Right kidney (tissue), 1 donor: ENCODE data around the gene GPR42.
"Not testable (repeated sequence)": the region's sequence is repeated elsewhere in the genome, so short reads cannot be mapped to it uniquely, and the experiment has no call there.

Experiments
- DNase-seq: peaks from one replicate; pipeline ENCODE4 v3.0.0-alpha.2; 2016

GPR42 gene

DNA sequence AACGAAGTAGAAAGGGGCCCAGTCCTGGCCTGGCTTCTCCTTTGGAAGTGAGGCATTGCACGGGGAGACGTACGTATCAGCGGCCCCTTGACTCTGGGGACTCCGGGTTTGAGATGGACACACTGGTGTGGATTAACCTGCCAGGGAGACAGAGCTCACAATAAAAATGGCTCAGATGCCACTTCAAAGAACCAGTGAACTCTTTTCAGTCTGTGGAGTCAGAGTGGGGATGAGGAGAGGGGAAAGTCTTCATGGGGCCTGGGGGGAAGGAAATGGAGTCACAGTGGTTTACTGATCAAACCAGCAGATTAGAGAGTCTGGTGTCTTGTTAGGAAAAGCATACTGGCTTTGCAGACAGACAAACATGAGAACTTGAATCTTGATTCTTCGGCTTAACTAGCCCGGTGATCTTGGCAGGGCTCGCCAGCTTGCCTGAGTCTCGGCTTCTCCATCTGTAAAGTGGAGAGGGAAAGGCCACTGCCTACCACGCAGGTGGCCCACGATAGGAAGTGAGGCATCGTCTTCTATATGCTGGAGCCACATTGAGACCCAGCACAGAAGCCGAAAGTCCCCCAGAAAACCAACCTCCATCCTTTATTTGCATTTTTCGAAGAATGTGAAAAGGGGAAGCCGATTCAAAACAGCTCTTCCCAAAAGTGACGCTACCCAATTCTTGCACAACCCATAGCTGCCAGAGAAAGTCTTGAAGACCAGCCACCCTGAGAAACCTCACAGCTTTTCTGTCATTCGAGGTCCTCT, 23.5 kb upstream of the GPR42 start, which contains the start of gene FFAR1:
FFAR1 (plus strand) TSS at position 732 of the 759 bp plus-strand sequence. CDS start 3,650 bp downstream, outside the sequence.
- no peak for DNase-seq

DNA sequence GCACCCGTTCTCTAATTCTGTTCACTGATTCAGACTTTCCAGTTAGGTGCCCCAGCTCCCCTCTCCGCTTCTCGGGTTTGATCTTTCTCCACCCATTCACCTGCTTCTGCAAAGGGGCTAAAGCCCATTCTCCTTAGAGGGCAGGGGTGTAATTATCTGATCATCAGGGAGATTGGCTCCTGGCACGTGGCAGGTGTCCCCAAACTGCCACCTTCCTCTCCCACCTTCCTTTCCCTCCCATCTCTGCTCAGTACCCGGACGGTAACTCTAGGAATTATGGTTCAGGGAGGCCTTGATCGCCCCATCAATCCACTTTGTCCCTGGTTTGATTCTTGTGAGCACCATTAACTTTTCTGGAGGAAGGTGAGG, 23.0 kb upstream of the GPR42 start:
- no peak for DNase-seq

DNA sequence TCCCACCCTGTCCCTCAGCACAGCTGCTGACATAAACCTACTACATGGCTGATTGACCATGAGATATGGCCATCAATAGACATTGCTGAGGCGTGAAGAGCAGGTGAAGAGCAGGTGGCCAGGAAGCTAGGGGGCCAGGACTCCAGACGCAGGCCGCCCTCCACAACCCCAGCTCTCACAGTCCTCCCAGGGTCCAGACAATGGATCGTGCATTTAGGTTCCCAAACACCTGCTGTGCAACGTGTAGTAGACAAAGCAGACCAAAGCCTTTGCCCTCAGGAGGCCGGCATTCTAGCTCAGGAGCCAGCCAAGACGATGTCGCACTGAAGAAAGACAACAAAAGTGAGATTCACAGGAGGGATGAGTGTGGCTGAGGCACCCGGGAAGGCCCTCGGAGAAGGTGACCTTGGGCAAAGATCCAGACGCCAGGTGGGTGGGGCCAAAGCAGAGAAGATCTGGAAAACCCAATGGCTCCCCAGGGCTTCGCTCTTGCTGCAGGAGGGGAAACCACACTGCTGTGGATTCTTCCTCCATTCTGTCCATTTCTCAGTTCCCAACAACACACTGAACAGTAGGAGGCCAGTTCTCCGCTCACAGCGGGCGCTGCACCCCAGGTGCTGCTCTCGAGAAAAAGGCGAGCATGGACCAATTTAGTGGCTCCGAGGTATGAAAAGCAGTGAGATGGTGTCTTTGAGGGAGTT, 21.8 kb upstream of the GPR42 start:
- DNase-seq = no peak

DNA sequence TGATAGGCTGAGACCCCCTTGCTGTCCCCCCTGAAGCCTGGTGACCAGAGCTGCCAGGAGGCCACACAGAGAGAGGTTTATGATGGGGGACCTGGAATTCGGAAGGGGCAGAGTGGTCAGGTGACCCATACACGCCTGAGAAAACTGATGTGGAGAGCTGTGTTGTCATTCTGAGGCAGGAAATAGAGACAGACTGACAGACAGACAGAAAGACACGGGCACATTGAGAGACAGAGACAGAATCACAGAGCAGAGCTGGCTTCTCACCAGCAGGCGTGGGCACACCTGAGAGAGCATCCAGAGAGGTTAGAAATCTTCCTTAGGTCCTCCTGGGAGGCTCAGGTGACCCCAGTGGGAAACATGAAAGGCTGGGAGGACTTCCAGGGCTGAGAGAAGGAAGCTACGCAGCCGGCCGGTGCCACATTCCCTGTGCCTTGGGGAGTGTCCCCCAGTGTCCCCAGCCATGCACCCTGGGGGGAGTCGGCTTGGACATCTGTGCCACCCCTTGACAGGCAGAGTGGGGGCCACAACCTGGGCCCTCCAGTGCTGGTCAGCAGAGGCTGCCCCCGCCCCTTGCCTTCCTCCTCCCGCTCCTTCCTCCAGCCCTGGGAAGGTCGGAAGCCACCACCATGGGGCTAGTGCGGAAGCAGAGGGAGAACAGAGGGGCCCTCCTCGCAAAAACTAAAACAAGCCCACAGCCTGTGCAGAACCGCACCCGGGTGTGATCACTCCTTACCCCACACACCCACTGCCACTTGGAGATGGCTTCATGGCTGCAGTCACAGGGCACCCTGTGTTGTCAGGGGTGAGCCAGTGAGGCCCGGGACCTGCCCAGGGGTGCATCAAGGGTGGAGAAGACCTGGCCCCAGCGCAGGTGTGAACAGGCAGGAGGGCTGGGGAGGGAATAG, 21.0 kb upstream of the GPR42 start:
- peak; percentile 37 for DNase-seq

DNA sequence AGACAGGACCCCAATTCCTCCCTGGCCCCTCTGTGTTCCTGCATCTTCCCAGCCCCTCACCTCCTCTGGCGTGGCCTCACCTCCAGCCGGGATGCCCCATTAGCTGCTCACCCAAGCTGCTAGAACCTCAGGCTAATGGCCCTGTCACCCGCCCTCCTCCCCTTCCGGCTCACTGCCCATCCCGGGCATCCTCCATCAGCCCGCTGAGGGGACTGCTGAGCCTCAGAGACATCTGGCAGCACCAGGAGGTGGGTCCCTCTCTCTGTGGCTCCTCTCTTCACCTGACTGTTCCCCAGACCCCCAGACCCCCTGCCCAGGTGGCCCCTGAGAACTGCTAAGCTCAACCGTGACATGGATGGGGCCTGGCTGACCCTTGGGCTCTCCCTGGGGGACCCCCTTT, 20.3 kb upstream of the GPR42 start:
- DNase-seq = peak; percentile 36

DNA sequence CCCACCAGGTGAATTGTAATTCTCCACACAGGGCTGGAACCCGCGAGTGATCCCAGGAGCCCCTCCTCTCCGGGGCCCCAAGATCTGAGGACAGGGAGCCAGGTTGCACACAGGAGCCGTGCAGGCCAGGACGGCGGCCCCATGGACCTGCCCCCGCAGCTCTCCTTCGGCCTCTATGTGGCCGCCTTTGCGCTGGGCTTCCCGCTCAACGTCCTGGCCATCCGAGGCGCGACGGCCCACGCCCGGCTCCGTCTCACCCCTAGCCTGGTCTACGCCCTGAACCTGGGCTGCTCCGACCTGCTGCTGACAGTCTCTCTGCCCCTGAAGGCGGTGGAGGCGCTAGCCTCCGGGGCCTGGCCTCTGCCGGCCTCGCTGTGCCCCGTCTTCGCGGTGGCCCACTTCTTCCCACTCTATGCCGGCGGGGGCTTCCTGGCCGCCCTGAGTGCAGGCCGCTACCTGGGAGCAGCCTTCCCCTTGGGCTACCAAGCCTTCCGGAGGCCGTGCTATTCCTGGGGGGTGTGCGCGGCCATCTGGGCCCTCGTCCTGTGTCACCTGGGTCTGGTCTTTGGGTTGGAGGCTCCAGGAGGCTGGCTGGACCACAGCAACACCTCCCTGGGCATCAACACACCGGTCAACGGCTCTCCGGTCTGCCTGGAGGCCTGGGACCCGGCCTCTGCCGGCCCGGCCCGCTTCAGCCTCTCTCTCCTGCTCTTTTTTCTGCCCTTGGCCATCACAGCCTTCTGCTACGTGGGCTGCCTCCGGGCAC, 19.3 kb upstream of the GPR42 start:
- no peak for DNase-seq

DNA sequence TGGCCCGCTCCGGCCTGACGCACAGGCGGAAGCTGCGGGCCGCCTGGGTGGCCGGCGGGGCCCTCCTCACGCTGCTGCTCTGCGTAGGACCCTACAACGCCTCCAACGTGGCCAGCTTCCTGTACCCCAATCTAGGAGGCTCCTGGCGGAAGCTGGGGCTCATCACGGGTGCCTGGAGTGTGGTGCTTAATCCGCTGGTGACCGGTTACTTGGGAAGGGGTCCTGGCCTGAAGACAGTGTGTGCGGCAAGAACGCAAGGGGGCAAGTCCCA, 18.8 kb upstream of the GPR42 start:
- no peak for DNase-seq

DNA sequence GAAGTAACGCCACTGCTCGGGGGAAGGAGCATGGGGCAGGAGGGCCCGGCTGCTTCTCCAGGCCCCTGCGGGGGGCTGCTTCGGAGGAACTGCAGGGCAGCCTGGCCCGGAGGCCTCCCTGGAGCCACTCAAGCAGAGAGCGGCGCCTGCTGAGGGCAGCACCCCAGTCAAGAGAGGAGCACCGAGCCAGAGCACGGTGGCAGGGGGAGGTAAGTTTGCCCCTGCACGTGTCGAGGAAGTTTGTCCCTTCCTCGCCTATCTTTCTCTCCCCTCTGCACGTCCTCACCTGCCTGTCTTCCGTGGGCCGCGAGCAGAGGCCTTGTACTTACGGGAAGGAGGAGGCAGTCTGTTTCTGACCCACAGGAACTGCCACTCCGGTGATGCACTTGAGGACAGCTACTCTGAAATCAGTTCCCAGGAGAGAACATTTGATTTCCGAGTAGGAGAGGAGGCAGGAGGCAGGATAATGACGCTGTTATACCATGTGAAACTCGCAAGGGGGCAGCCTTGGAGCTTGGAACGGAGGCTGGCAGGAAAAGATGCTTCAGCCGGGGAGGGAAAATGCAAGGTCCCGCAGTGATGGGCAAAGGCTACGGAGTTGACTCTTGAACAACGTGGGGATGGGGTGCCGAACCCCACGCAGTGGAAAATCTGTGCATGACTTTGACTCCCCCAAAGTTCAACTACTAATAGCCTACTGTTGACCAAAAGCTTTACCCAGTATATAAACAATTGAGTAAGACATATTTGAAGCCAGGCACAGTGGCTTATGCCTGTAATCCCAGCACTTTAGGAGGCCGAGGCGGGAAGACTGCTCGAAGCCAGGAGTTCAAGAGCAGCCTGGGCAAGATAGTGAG, 18.2 kb upstream of the GPR42 start:
- DNase-seq = peak; percentile 69

DNA sequence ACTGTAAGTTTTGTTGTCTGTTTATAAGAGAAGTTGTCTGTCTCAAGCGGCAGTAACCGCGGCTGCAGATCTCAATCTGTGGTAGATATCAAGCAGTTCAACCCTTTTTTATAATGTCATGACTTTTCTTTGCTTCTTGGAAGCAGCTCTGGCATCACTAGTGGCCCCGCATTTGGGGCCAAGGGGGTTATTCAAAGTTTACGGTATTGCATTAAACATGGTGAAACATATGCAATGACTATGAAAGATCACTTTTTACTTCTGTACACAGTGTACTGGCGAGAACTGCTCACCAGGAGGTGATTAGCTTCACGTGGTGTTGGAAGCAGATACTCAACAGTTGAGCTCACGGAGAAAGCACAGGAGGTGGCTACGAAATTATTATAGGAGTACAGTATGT, 17.2 kb upstream of the GPR42 start:
- DNase-seq = no peak

DNA sequence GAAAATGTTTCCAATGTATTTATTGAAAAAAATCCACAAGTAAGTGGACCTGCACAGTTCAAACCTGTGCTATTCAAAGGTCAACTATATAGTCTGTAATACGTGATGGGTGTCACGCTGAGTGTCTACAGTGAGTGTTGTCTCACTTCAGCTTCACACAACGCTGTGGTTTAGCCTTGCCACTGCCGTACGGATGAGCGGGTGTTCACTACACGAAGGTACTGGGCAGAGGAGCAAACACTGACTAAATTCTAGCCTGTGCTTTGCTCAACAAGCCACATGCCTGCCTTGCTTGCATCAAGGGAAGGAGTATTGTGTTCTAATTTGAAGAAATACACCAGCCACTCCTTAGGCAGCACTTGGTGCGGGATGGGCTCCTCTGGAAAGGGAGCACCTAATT, 16.0 kb upstream of the GPR42 start:
- no peak for DNase-seq

DNA sequence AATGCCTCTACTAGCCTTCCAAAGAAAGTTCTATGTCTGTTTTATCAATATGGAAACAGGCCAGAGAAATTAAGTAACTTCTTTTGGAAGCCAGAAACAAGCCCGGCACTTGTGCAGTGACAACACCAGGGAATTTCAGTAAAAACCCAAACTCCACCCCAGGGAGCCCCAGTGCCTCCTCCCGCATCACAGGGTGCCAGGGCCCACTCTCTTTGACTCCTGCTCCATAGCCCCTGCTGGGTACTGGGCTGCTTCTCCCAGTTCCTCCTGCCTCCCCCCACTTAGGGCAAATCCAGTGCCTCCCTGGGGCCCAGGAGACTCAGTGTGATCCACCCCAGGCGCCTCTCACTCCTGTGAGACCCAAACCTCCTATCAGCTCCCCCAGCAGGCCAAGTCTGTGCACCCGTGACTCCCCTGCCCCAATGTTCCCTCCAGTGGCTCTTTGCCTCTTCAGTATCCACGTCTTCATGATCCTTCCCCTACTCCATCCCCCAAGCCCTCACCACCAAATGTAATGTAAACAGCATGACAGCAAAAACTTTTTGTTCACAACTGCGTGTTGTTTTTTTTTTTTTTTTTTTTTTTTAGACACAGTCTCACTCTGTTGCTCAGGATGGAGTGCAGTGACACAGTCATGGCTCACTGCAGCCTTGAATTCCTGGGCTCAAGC, 14.9 kb upstream of the GPR42 start:
- no peak for DNase-seq

DNA sequence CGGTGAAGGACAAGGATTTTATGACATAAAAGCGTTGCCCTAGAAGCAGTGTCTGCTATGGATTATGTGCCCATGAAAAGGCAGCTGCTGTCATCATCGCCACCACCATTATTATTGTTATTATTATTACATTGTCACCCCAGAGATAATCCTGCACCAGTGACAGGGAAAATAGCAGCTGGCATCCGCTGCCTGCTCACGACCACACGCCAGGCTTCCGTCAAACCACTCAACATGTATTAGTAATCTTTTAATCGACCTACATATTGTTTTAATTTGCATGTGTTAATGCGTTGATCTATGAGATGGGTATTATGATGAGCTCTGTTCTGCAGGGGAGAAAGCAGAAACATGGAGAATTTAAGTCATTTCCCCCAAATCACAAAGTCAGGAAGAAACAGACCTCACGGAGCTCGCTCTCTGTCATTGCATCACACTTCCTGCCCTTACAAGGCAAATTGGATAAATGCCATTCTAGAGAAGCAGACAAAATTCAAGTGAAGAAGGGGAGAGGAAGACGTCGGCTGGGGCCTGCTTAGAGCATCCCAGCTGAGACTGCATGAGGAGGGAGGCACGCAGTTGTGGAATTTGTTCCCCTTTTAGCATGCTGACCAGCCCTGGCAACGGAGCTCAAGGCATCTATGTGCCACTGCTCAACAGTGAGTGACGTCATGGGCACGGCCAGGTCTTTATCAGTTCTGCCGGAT, 12.8 kb upstream of the GPR42 start, which contains the start of gene FFAR3:
FFAR3 (plus strand) TSS at position 594 of the 707 bp plus-strand sequence. CDS start 431 bp downstream, outside the sequence.
- no peak for DNase-seq

DNA sequence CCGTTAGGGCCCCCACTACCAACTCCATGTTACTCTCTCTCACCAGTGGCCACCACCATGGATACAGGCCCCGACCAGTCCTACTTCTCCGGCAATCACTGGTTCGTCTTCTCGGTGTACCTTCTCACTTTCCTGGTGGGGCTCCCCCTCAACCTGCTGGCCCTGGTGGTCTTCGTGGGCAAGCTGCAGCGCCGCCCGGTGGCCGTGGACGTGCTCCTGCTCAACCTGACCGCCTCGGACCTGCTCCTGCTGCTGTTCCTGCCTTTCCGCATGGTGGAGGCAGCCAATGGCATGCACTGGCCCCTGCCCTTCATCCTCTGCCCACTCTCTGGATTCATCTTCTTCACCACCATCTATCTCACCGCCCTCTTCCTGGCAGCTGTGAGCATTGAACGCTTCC, 12.0 kb upstream of the GPR42 start:
- not testable (repeated sequence) for DNase-seq

DNA sequence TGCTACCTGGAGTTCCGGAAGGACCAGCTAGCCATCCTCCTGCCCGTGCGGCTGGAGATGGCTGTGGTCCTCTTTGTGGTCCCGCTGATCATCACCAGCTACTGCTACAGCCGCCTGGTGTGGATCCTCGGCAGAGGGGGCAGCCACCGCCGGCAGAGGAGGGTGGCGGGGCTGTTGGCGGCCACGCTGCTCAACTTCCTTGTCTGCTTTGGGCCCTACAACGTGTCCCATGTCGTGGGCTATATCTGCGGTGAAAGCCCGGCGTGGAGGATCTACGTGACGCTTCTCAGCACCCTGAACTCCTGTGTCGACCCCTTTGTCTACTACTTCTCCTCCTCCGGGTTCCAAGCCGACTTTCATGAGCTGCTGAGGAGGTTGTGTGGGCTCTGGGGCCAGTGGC, 11.5 kb upstream of the GPR42 start:
- DNase-seq = not testable (repeated sequence)

DNA sequence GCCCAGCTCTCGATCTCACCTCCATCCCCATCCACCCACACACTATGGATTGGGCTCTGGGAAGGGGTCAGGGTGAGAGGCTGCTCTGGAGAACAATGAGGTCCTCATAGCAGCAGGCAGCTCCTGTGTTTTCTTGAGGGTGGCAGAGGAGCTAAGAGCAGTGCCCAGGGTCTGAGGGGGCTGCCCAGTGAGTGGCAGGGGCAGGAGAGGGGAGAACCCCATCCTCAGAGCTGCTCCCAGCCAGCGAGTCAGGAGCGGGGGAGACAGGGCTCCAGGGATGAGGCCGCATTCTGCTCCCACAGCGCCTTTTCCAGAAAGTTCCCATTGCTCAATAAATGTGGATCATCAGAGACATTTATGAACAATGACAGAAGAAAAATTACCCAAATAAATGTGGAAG, 10.8 kb upstream of the GPR42 start:
- not testable (repeated sequence) for DNase-seq

DNA sequence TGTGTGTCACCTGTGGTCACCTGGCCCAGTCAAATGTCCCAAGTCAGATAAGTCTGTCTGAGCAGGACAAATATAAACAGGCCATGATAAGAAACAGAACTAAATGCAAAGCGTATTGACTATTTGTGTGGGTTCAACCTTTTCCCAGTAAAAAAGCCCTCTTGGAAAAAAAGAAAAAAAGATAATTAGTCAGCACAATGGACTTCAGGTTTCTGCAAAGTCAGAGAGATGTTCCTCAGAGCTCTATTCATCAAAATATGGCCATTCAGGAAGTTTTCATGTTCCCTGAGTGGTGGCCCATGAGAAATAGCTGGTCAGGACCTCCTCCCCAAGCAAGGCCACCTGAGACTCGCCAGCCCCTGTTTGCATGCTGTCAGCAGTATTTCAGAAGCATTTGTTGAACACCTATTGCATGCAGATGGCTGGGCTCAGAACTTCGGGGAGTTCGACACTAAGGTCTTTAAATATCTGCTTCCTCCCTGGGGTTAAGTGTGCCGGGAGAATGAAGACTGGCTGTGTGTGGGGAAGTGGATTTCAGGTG, 9.9 kb upstream of the GPR42 start:
- no peak for DNase-seq

DNA sequence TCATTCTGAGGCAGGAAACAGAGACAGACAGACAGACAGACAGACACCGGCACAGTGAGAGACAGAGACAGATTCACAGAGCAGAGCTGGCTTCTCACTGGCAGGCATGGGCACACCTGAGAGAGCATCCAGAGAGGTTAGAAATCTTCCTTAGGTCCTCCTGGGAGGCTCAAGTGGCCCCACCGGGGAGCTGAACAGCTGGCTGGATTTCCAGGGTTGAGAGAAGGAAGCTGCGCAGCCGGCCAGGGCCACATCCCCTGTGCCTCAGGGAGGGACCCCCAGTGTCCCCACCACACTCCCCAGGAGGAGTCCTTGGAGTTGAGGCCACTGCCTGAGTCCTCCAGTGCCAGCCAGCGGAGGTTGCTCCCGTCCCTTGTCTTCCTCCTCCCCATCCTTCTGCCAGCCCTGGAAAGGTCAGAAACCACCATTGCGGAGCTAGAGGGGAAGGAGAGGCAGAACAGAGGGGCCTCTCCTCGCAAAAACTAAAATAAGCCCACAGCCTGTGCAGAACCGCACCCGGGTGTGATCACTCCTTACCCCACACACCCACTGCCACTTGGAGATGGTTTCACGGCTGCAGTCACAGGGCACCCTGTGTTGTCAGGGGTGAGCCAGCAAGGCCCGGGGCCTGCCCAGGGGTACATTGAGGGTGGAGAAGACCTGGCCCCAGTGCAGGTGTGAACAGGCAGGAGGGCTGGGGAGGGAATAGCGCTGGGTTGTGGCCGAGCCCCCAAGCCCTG, 8.4 kb upstream of the GPR42 start:
- DNase-seq = no peak

DNA sequence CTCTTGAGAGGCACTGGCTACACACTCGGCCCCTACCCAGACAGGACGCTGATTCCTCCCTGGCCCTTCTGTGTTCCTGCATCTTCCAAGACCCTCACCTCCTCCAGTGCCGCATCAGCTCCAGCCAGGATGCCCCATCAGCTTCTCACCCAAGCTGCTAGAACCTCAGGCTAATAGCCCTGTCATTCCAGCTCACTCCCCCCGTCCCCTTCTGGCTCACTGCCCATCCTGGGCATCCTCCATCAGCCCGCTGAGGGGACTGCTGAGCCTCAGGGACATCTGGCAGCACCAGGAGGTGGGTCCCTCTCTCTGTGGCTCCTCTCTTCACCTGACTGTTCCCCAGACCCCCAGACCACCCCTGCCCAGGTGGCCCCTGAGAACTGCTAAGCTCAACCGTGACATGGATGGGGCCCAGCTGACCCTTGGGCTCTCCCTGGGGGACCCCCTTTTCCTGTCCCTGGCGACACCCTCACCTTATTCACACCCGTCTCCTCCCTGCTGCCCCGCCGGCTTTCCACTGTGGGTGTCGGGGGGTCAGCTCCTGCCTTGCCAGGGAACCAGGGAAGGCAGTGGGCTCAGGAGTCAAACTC, 7.8 kb upstream of the GPR42 start:
- DNase-seq = no peak
